GM12878 (cell line): ENCODE data around the gene PIPOX. TPM values are rescaled to one million over a fixed set of nuclear protein-coding genes. Genes with fewer than 3 reads are reported as not detected.

Experiments used
- ATAC-seq: fragments of 200-7000 bp; cut with Tn5 transposase; 3 replicates; pipeline ENCODE4 v1.9.1; 2020; ENCODE audit warnings: mild to moderate bottlenecking, moderate library complexity
- BruUV-seq: library from RNA; stranded (reverse); fragments of 400-500 nt; replicated peaks from 2 replicates; lab custom pipeline; 2021; lab: Mats Ljungman, UMichigan
- CTCF ChIA-PET: fragments of 300-600 bp; sonication (Branson Sonifier 250); formaldehyde crosslinking; extraction: SDS; loops from one replicate; lab custom pipeline; 2021; ENCODE audit warnings: inconsistent platforms; lab: Yijun Ruan, JAX
- POLR2A ChIA-PET: fragments of 350-600 bp; formaldehyde crosslinking; extraction: SDS; loops from one replicate; lab custom pipeline; 2021; ENCODE audit warnings: inconsistent platforms; lab: Charles Lee
- RAD21 ChIA-PET: fragments of 300-600 bp; sonication (Branson Sonifier 250); formaldehyde crosslinking; loops from one replicate; lab custom pipeline; 2023; ENCODE audit warnings: antibody characterized with exemption; ENCODE audit not compliant: unreplicated experiment; lab: Charles Lee
- SMC1A ChIA-PET: fragments of 300-600 bp; sonication (Branson Sonifier 250); formaldehyde crosslinking; loops from one replicate; lab custom pipeline; 2023; ENCODE audit not compliant: unreplicated experiment, uncharacterized antibody; lab: Charles Lee
- DNase-seq: peaks from one replicate; pipeline ENCODE4 v3.0.0-alpha.2; 2011; ENCODE audit warnings: low read depth, low spot score
- FAIRE-seq: peaks from 3 replicates; lab custom pipeline; 2011; peaks lifted over from hg19 to GRCh38; lab: Jason Lieb, UNC
- H2AFZ ChIP-seq: 2 replicates; pipeline ENCODE4 v1.6.0; 2011; ENCODE audit warnings: low read depth, low read length, control low read depth; ENCODE audit not compliant: control insufficient read depth
- H3K27ac ChIP-seq: 2 replicates; pipeline ENCODE4 v1.5.1; 2011; ENCODE audit warnings: control low read depth; ENCODE audit not compliant: control insufficient read depth, insufficient read depth
- H3K27me3 ChIP-seq, 2 experiments: replicated peaks in 1 of 2; 2 replicates each; pipeline versions ENCODE4 v1.6.0 to v1.6.1; 2011; ENCODE audit warnings: low read length in 1 of 2; ENCODE audit not compliant: control insufficient read depth in 2 of 2, insufficient read depth in 2 of 2
- H3K36me3 ChIP-seq, 2 experiments: 2 replicates each; pipeline ENCODE4 v1.5.1; 2011; ENCODE audit warnings: low read length in 1 of 2; ENCODE audit not compliant: control insufficient read depth in 2 of 2, insufficient read depth in 2 of 2
- H3K4me1 ChIP-seq: 2 replicates; pipeline ENCODE4 v1.6.1; 2011; ENCODE audit warnings: mild to moderate bottlenecking, low read length, moderate library complexity, mixed read lengths; ENCODE audit not compliant: control insufficient read depth, insufficient read depth
- H3K4me2 ChIP-seq: 2 replicates; pipeline ENCODE4 v1.6.0; 2011; ENCODE audit warnings: control low read depth; ENCODE audit not compliant: control insufficient read depth, insufficient read depth
- H3K4me3 ChIP-seq: fragments of 200-600 bp; sonication (generic); 2 replicates; pipeline ENCODE4 v1.5.1; 2016
- H3K79me2 ChIP-seq: 2 replicates; pipeline ENCODE4 v1.6.0; 2011; ENCODE audit warnings: low read length; ENCODE audit not compliant: control insufficient read depth, insufficient read depth
- H3K9ac ChIP-seq: 2 replicates; pipeline ENCODE4 v1.8.0; 2011; ENCODE audit warnings: low read length, control low read depth, mixed read lengths; ENCODE audit not compliant: control insufficient read depth, insufficient read depth
- H3K9me3 ChIP-seq: replicated peaks from 3 replicates; pipeline ENCODE4 v1.5.1; 2011; ENCODE audit warnings: mild to moderate bottlenecking, low read length; ENCODE audit not compliant: control insufficient read depth, insufficient read depth
- H4K20me1 ChIP-seq: 2 replicates; pipeline ENCODE4 v1.6.0; 2011; ENCODE audit not compliant: control insufficient read depth, insufficient read depth
- JUND ChIP-seq: IDR thresholded peaks from 2 replicates; pipeline ENCODE4 v1.6.1; 2012; ENCODE audit warnings: low read depth, mild to moderate bottlenecking, low read length, improper control_type of control experiment, moderate library complexity
- MYB ChIP-seq: fragments of 150-350 bp; IDR thresholded peaks from 2 replicates; pipeline ENCODE4 v1.6.1; 2014; ENCODE audit warnings: mild to moderate bottlenecking, low read depth, low read length, borderline replicate concordance
- RBBP5 ChIP-seq: fragments of 200-600 bp; sonication (generic); conservative IDR thresholded peaks from 2 replicates; pipeline ENCODE4 v1.6.1; 2016
- SUPT20H ChIP-seq: IDR thresholded peaks from 2 replicates; pipeline ENCODE4 v1.6.1; 2011; ENCODE audit warnings: low read depth, mild to moderate bottlenecking, low read length, moderate library complexity, borderline replicate concordance; ENCODE audit not compliant: control insufficient read depth
- TARDBP ChIP-seq: IDR thresholded peaks from 2 replicates; pipeline ENCODE4 v1.6.1; 2016; ENCODE audit warnings: borderline replicate concordance
- YBX1 ChIP-seq: fragments of 450-650 bp; IDR thresholded peaks from 2 replicates; pipeline ENCODE4 v1.6.1; 2016; ENCODE audit warnings: antibody characterized with exemption
- ZSCAN29 ChIP-seq: fragments of 450-650 bp; IDR thresholded peaks from 2 replicates; pipeline ENCODE4 v1.6.1; 2017; ENCODE audit warnings: mild to moderate bottlenecking, moderate library complexity
- ZZZ3 ChIP-seq: IDR thresholded peaks from 2 replicates; pipeline ENCODE4 v1.6.1; 2011; ENCODE audit warnings: low read depth; ENCODE audit not compliant: control insufficient read depth, insufficient read length
- WGBS: methylation state at CpG from one replicate; pipeline ENCODE4 v1.1.6; 2016; ENCODE audit warnings: low lambda C conversion rate; ENCODE audit not compliant: insufficient replicate concordance, insufficient coverage; ENCODE audit errors: missing lambda C conversion rate; 5-methylcytosine and 5-hydroxymethylcytosine counted together
- in situ Hi-C: fragments of 300-500 bp; cut with MboI; formaldehyde crosslinking; loops from 9 replicates; pipeline ENCODE4 v1.14.3; 2018; ENCODE audit warnings: mixed read lengths
- intact Hi-C: fragments of 100-400 bp; cut with micrococcal nuclease; formaldehyde crosslinking; loops from one replicate; pipeline ENCODE4 v1.14.2; 2022; ENCODE audit not compliant: unreplicated experiment
- polyA plus RNA-seq, 11 experiments: library from polyadenylated mRNA; depleted of rRNA in 4 of 11; unstranded in 6 of 11; stranded (reverse) in 5 of 11; fragments of >200 nt; fragmentation: Nextera tagmentation in 4 of 11; fragmentation: Illumina TruSeq in 1 of 11; extraction: Ambion mirVana in 4 of 11; extraction: Trizol in 1 of 11; gene quantifications; 1 replicate in 1 of 11; 2 replicates in 10 of 11; pipeline versions ENCODE4 v1.2.1 to v1.2.3, GENCODE V29; 2011 to 2016; ENCODE audit warnings: inconsistent platforms in 2 of 11, missing spikeins in 2 of 11, low read depth in 1 of 11
- total RNA-seq, 4 experiments: library from RNA; depleted of rRNA in 3 of 4; stranded (reverse); fragments of >200 nt in 3 of 4; fragmentation: Illumina TruSeq in 1 of 4; extraction: Trizol in 1 of 4; gene quantifications; 2 replicates each; pipeline versions ENCODE4 v1.2.1 to v1.2.3, GENCODE V29; 2013 to 2021

Gene PIPOX
- total and polyA plus RNA-seq, 10 of the 15 experiments (the other 5 are each of a cell fraction or from before 2014, with no cell fraction given), result 0.22 to 1.4 (median 0.56) TPM; not detected in 1

GRCh38 chr17:29046473-29046839, 3.5 kb downstream of the PIPOX start:
- DNase-seq, result no peak
- H3K4me3 ChIP-seq, result no peak overlapping the region
- H3K79me2 ChIP-seq, result no peaks in the 10 kb centered on the region
- no peaks in the 10 kb centered on the region for H3K36me3 ChIP-seq
- H3K4me1 ChIP-seq, result peaks cover 13% of the 10 kb centered on the region
- no peak overlapping the region for H3K4me2 ChIP-seq
- ChIA-PET RAD21 (no interaction called here), POLR2A (no interaction called here), CTCF (interaction anchor here (1.4 kb wide), 1 partner anchor 71 kb away, joined by 4 read pairs; no protein-coding TSS in a partner anchor), SMC1A (no interaction called here)
- no peak overlapping the region for H2AFZ ChIP-seq
- no peak overlapping the region for H3K27ac ChIP-seq
- intact Hi-C loops, result no loop called here
- BruUV-seq, result no TSS peak
- no peak for ATAC-seq
- H3K9me3 ChIP-seq, result no peaks in the 10 kb centered on the region
- peaks cover 2 to 4% of the 10 kb centered on the region in 2 experiments; a peak in 3 of 4 replicates for H3K27me3 ChIP-seq
- no peak overlapping the region for H3K9ac ChIP-seq
- no peak for FAIRE-seq
- TF ChIP-seq RBBP5 (no peak), MYB (no peak), ZZZ3 (no peak), ZSCAN29 (no peak), TARDBP (no peak), JUND (no peak), YBX1 (no peak), SUPT20H (no peak)
- WGBS, result 3% methylated on average over 5 of the region's 5 CpGs
- no peaks in the 10 kb centered on the region for H4K20me1 ChIP-seq
- in situ Hi-C loops, result no loop called here
